MM.1S (cell line): ENCODE measurements around the gene ENG.

Experiments used
- DNase-seq: peaks from one replicate; pipeline ENCODE4 v3.0.0-alpha.2; 2015
- H2AFZ ChIP-seq: fragments of 300-600 bp; sonication (generic); 2 replicates; pipeline ENCODE4 v1.6.0; 2016; ENCODE audit warnings: antibody characterized with exemption, low read length
- H3F3A ChIP-seq: fragments of 300-600 bp; sonication (generic); 2 replicates; pipeline ENCODE4 v1.6.1; 2016; ENCODE audit warnings: mild to moderate bottlenecking, antibody characterized with exemption, low read length, moderate library complexity, mixed read lengths; ENCODE audit not compliant: insufficient read depth
- H3K27ac ChIP-seq: fragments of 300-600 bp; sonication (generic); 2 replicates; pipeline ENCODE4 v1.5.1; 2016; ENCODE audit warnings: mild to moderate bottlenecking, low read length
- H3K27me3 ChIP-seq: fragments of 300-600 bp; sonication (generic); replicated peaks from 2 replicates; pipeline ENCODE4 v1.6.0; 2016; ENCODE audit warnings: low read length; ENCODE audit not compliant: insufficient read depth
- H3K36me3 ChIP-seq: fragments of 300-600 bp; sonication (generic); replicated peaks from 2 replicates; pipeline ENCODE4 v1.6.1; 2016; ENCODE audit warnings: mild to moderate bottlenecking, low read length, mixed read lengths; ENCODE audit not compliant: insufficient read depth
- H3K4me1 ChIP-seq: fragments of 300-600 bp; sonication (generic); 2 replicates; pipeline ENCODE4 v1.6.1; 2016; ENCODE audit warnings: low read length, mixed read lengths
- H3K4me2 ChIP-seq: fragments of 300-600 bp; sonication (generic); 2 replicates; pipeline ENCODE4 v1.6.0; 2016; ENCODE audit warnings: low read depth, low read length
- H3K4me3 ChIP-seq: fragments of 300-600 bp; sonication (generic); 2 replicates; pipeline ENCODE4 v1.5.1; 2016; ENCODE audit warnings: low read length, mixed read lengths
- H3K79me2 ChIP-seq: fragments of 300-600 bp; sonication (generic); 2 replicates; pipeline ENCODE4 v1.6.1; 2016; ENCODE audit warnings: mixed run types, low read length, mixed read lengths
- H3K9ac ChIP-seq: fragments of 300-600 bp; sonication (generic); 2 replicates; pipeline ENCODE4 v1.6.1; 2016; ENCODE audit warnings: low read length, mixed read lengths
- H3K9me2 ChIP-seq: fragments of 300-600 bp; sonication (generic); replicated peaks from 2 replicates; pipeline ENCODE4 v1.6.1; 2016; ENCODE audit warnings: mild to moderate bottlenecking, low read length, mixed read lengths; ENCODE audit not compliant: insufficient read depth
- H3K9me3 ChIP-seq: fragments of 300-600 bp; sonication (generic); replicated peaks from 2 replicates; pipeline ENCODE4 v1.6.1; 2016; ENCODE audit warnings: mild to moderate bottlenecking, low read length, mixed read lengths; ENCODE audit not compliant: insufficient read depth
- H4K20me1 ChIP-seq: fragments of 300-600 bp; sonication (generic); 2 replicates; pipeline ENCODE4 v1.6.1; 2016; ENCODE audit warnings: mild to moderate bottlenecking, low read length, moderate library complexity, mixed read lengths; ENCODE audit not compliant: insufficient read depth
- EZH2 ChIP-seq: fragments of 300-600 bp; sonication (generic); optimal IDR thresholded peaks from 2 replicates; pipeline ENCODE3; 2017; ENCODE audit warnings: low read depth, mild to moderate bottlenecking, antibody characterized with exemption, low read length, mixed read lengths
- EZH2phosphoT487 ChIP-seq: fragments of 300-600 bp; sonication (generic); IDR thresholded peaks from 2 replicates; pipeline ENCODE4 v1.6.1; 2018; ENCODE audit warnings: antibody characterized with exemption, low read length
- TF ChIP-seq, protein P1 (sequence below): fragments of 300-600 bp; sonication (generic); IDR thresholded peaks from 2 replicates; pipeline ENCODE4 v1.5.1; 2016; ENCODE audit warnings: antibody characterized with exemption, low read length, mixed read lengths

Gene ENG

GRCh38 chr9:127825319-127826051, 29.0 kb downstream of the ENG start:
- Histone ChIP-seq H3K79me2 (no peaks in the 10 kb centered on the region), H3K4me3 (no peak overlapping the region), H3K9me3 (no peaks in the 10 kb centered on the region), H3K9ac (no peak overlapping the region), H3K36me3 (no peaks in the 10 kb centered on the region), H2AFZ (no peak overlapping the region), H3K27ac (no peak overlapping the region), H3F3A (0 out of 2 replicates have a peak, but pooled peaks cover 3% of the 10 kb centered on the region), H3K4me2 (no peak overlapping the region), H3K27me3 (no peaks in the 10 kb centered on the region; the same call in 1 of the 2 replicates), H3K4me1 (no peaks in the 10 kb centered on the region), H4K20me1 (no peaks in the 10 kb centered on the region), H3K9me2 (no peaks in the 10 kb centered on the region)
- TF ChIP-seq EZH2phosphoT487, result no peak
- TF ChIP-seq, protein P1, sequence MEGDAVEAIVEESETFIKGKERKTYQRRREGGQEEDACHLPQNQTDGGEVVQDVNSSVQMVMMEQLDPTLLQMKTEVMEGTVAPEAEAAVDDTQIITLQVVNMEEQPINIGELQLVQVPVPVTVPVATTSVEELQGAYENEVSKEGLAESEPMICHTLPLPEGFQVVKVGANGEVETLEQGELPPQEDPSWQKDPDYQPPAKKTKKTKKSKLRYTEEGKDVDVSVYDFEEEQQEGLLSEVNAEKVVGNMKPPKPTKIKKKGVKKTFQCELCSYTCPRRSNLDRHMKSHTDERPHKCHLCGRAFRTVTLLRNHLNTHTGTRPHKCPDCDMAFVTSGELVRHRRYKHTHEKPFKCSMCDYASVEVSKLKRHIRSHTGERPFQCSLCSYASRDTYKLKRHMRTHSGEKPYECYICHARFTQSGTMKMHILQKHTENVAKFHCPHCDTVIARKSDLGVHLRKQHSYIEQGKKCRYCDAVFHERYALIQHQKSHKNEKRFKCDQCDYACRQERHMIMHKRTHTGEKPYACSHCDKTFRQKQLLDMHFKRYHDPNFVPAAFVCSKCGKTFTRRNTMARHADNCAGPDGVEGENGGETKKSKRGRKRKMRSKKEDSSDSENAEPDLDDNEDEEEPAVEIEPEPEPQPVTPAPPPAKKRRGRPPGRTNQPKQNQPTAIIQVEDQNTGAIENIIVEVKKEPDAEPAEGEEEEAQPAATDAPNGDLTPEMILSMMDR, result peak; percentile 29
- TF ChIP-seq EZH2, result no peak
- DNase-seq, result no peak

- Histone ChIP-seq H2AFZ (no peak overlapping the region), H4K20me1 (no peaks in the 10 kb centered on the region), H3F3A (0 out of 2 replicates have a peak, but pooled peaks cover 3% of the 10 kb centered on the region), H3K9ac (no peak overlapping the region), H3K4me3 (no peak overlapping the region), H3K36me3 (no peaks in the 10 kb centered on the region), H3K9me3 (no peaks in the 10 kb centered on the region), H3K27ac (no peak overlapping the region), H3K9me2 (no peaks in the 10 kb centered on the region), H3K4me1 (no peaks in the 10 kb centered on the region), H3K27me3 (no peaks in the 10 kb centered on the region; the same call in 1 of the 2 replicates), H3K4me2 (no peak overlapping the region), H3K79me2 (no peaks in the 10 kb centered on the region)
- DNase-seq, result no peak
- TF ChIP-seq EZH2 (no peak), EZH2phosphoT487 (no peak)
- TF ChIP-seq, protein P1, result no peak
Observed at GRCh38 chr9:127822108-127822507, 32.4 kb downstream of the ENG start.

- Histone ChIP-seq H3K9ac (no peak overlapping the region), H3F3A (0 out of 2 replicates have a peak, but pooled peaks cover 3% of the 10 kb centered on the region), H3K4me2 (no peak overlapping the region), H3K36me3 (no peaks in the 10 kb centered on the region; the same call in 1 of the 2 replicates), H3K9me2 (no peaks in the 10 kb centered on the region), H3K9me3 (no peaks in the 10 kb centered on the region), H4K20me1 (no peaks in the 10 kb centered on the region), H3K4me1 (no peaks in the 10 kb centered on the region), H3K79me2 (no peaks in the 10 kb centered on the region), H3K27ac (no peak overlapping the region), H2AFZ (no peak overlapping the region), H3K27me3 (no peaks in the 10 kb centered on the region), H3K4me3 (no peak overlapping the region)
- no peak for DNase-seq
- TF ChIP-seq EZH2phosphoT487, result no peak
Observed at GRCh38 chr9:127818574-127818973, 35.9 kb downstream of the ENG start.

DNA sequence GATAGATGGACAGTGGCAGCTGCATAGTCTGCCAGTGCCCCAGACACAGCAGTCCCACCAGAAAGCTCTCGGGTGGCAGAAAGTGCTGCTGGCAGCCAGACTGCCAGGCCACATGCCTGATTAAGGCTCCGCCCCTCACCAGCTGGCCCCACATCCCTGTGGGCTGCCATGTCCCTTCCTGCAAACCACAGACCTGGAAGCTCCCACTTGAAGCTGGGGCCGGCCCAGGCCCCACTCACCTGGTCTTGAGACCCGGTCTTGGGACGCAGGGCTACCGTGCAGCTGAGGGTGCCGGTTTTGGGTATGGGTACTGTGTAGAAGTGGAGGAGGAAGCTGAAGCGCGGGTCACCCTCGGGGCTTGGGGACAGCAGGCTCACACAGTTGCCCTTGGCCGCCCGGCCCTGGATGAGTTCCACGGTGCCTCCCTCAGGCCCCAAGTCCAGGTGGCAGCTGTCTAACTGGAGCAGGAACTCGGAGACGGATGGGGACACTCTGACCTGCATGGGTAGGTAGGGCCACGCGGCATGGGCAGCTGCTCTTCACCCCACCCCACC, 36.5 kb downstream of the ENG start:
- Histone ChIP-seq H2AFZ (no peak overlapping the region), H4K20me1 (no peaks in the 10 kb centered on the region), H3F3A (0 out of 2 replicates have a peak, but pooled peaks cover 3% of the 10 kb centered on the region), H3K4me1 (no peaks in the 10 kb centered on the region), H3K9ac (no peak overlapping the region), H3K79me2 (no peaks in the 10 kb centered on the region), H3K9me2 (no peaks in the 10 kb centered on the region), H3K27ac (no peak overlapping the region), H3K36me3 (no peaks in the 10 kb centered on the region; the same call in 1 of the 2 replicates), H3K9me3 (no peaks in the 10 kb centered on the region), H3K4me2 (no peak overlapping the region), H3K4me3 (no peak overlapping the region), H3K27me3 (no peaks in the 10 kb centered on the region)
- TF ChIP-seq, protein P1, result no peak
- TF ChIP-seq EZH2phosphoT487 (no peak), EZH2 (no peak)
- DNase-seq, result no peak
